ENCODE data around the gene ATP1B1. TPM values are rescaled to one million over a fixed set of nuclear protein-coding genes. Genes with fewer than 3 reads are reported as not detected.

ATP1B1 gene
- total RNA-seq, 4 donors from 2014 or later = 94.8 to 137 (median 103) TPM

DNA sequence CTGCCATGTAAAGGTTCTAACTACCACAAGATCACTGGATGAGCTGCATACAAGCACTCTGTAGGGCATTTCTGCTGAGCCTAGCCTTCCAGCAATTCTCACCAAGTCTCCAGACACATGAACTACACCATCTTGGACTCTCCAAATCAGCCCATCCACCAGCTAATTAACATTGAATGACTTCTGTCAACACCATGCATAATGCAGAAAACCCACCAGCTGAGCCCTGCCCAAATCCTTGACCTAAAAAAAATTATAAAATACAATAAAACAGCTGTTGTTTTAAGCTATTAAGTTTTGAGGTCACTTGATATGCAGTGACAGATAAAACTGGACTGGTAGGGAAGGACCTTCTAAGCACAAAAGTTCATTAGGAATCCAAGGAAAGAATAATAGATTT lies 44.3 kb upstream of the ATP1B1 start:
- H3K9me3 ChIP-seq = peaks cover 0 to 6% (median 0%) of the 10 kb centered on the region in 3 donors
- H3K4me3 ChIP-seq = no peak overlapping the region
- H3K27me3 ChIP-seq = no peaks in the 10 kb centered on the region
- ATAC-seq = no peak
- no peaks in the 10 kb centered on the region for H3K4me1 ChIP-seq
- H3K36me3 ChIP-seq = no peaks in the 10 kb centered on the region
- TF ChIP-seq, protein P1, sequence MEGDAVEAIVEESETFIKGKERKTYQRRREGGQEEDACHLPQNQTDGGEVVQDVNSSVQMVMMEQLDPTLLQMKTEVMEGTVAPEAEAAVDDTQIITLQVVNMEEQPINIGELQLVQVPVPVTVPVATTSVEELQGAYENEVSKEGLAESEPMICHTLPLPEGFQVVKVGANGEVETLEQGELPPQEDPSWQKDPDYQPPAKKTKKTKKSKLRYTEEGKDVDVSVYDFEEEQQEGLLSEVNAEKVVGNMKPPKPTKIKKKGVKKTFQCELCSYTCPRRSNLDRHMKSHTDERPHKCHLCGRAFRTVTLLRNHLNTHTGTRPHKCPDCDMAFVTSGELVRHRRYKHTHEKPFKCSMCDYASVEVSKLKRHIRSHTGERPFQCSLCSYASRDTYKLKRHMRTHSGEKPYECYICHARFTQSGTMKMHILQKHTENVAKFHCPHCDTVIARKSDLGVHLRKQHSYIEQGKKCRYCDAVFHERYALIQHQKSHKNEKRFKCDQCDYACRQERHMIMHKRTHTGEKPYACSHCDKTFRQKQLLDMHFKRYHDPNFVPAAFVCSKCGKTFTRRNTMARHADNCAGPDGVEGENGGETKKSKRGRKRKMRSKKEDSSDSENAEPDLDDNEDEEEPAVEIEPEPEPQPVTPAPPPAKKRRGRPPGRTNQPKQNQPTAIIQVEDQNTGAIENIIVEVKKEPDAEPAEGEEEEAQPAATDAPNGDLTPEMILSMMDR (IDR thresholded peaks at IDR 0.05) = no peak
- TF ChIP-seq POLR2A (IDR thresholded peaks at IDR 0.05) (no peak), POLR2AphosphoS5 (IDR thresholded peaks at IDR 0.05) (no peak), EP300 (IDR thresholded peaks at IDR 0.05) (no peak)
- H3K27ac ChIP-seq = no peak overlapping the region

DNA sequence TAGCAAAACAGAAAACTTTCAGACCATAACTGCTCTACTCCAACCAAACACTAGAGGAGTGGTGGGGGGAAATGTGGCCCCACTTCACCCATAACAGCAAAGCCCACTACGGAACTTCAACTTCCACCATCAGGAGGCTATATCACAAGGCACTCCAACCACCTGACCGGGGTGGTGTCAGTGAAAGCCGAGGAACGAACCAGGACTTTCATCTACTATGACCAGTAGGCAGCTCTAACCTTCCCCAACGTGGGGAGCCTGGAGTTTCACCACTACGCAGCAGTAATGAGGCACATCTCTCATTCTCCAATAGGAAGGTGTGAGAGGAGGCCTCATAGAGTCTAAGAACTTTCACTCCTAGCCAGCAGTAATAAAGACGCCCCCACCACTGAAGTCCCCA lies 42.4 kb upstream of the ATP1B1 start:
- Histone ChIP-seq H3K27me3 (no peaks in the 10 kb centered on the region), H3K4me3 (no peak overlapping the region), H3K4me1 (no peaks in the 10 kb centered on the region), H3K36me3 (no peaks in the 10 kb centered on the region), H3K27ac (no peak overlapping the region), H3K9me3 (peaks cover 0 to 10% (median 0%) of the 10 kb centered on the region in 3 donors)
- no peak for ATAC-seq
- TF ChIP-seq EP300 (IDR thresholded peaks at IDR 0.05) = no peak
- no peak for TF ChIP-seq POLR2A (IDR thresholded peaks at IDR 0.05)
- no peak for TF ChIP-seq POLR2AphosphoS5 (IDR thresholded peaks at IDR 0.05)
- TF ChIP-seq, protein P1 (IDR thresholded peaks at IDR 0.05) = no peak
- WGBS, 2 donors (ENCODE audit: low coverage in 1 of 2) = 100% methylated on average over 1 of the region's 7 CpGs; no CpG with 5 or more reads in 1 of the 2 donors

DNA sequence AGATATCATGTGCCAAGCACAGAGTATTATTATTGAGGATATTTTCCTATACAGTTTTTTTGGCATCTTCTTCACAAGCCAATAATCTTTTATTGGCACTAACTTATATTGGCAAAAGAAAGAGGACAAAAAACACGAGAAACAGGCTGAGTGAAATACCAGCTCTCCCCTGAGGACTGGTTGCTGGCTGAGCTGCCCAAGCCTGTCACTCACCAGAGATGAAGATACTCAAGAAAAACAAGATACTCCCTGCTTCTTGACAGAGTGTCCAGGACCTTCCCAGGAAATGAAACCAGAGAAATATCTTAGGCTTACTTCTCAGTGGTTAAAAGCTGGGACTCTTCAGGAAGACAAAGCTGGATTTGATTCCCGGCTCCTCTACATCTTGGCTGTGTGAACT lies 35.9 kb upstream of the ATP1B1 start:
- WGBS, 2 donors (ENCODE audit: low coverage in 1 of 2) = 43 to 55% methylated on average over 1 to 2 of the region's 2 CpGs
- TF ChIP-seq, protein P1 (IDR thresholded peaks at IDR 0.05) = no peak
- TF ChIP-seq EP300 (IDR thresholded peaks at IDR 0.05) (no peak), POLR2A (IDR thresholded peaks at IDR 0.05) (no peak), POLR2AphosphoS5 (IDR thresholded peaks at IDR 0.05) (no peak)
- no peaks in the 10 kb centered on the region for H3K27me3 ChIP-seq
- no peaks in the 10 kb centered on the region for H3K36me3 ChIP-seq
- no peak overlapping the region for H3K27ac ChIP-seq
- no peak overlapping the region for H3K4me3 ChIP-seq
- no peak for ATAC-seq
- H3K4me1 ChIP-seq = no peaks in the 10 kb centered on the region
- peaks cover 0 to 10% (median 0%) of the 10 kb centered on the region in 3 donors for H3K9me3 ChIP-seq

DNA sequence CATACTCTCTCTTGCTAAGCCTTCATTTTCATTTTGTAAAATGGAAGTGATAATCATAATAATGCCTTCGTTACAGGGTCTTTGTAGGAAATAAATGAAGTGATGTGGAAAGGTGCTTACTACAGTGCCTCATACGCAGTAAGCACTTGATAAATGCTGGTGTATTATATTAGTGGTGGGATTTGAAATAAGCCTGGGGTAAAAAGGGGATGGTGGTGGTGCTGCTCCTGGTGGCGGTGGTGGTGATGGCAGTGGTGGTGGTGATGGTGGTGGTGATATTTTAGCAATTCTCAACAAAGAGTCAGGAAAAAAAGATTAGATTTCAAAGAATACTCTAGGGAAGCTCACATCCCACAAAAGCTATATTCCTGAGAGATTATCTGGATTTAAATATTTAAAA lies 35.5 kb upstream of the ATP1B1 start:
- TF ChIP-seq POLR2A (IDR thresholded peaks at IDR 0.05) (no peak), POLR2AphosphoS5 (IDR thresholded peaks at IDR 0.05) (no peak), EP300 (IDR thresholded peaks at IDR 0.05) (no peak)
- TF ChIP-seq, protein P1 (IDR thresholded peaks at IDR 0.05) = no peak
- Histone ChIP-seq H3K36me3 (no peaks in the 10 kb centered on the region), H3K9me3 (peaks cover 0 to 10% (median 0%) of the 10 kb centered on the region in 3 donors), H3K4me3 (no peak overlapping the region), H3K27ac (no peak overlapping the region), H3K27me3 (no peaks in the 10 kb centered on the region), H3K4me1 (no peaks in the 10 kb centered on the region)
- ATAC-seq = no peak
- 74 to 100% methylated on average over 2 to 3 of the region's 3 CpGs for WGBS, 2 donors (ENCODE audit: low coverage in 1 of 2)

DNA sequence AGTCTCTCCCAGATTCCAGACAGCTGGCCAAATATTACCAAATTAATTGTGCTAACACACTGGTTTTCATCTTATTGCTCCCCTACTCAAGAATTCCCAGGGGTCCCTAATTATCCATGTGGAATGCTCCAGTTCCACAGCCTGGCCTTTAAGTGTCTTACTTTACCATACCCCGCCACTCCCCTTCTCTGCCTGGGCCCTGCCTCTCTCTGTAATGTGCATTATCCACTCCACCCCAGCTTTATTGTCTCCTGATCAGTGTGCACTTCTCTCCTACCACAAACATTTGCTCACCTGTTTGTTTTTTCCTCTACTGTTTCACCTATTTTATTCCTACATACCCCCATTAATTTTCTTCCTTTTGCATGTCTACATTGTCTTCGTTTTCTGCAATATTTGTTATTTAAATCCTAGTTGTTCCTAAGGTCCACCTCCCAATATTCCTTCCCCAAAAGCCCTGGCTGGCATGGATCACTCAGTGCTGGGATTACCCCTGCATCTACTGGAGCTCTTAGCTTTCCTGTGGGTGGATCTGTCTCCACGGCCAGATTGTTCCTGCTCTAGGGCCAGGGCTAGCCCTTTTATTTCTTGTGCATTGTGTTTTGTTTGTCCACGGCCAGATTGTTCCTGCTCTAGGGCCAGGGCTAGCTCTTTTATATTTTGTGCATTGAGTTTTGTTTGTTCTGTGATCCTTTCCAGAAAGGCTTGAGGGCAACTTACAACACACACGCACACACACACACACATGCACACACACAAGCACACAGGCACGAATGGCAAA lies 33.4 kb upstream of the ATP1B1 start:
- Histone ChIP-seq H3K27ac (no peak overlapping the region), H3K4me3 (no peak overlapping the region), H3K4me1 (no peaks in the 10 kb centered on the region), H3K9me3 (no peaks in the 10 kb centered on the region), H3K36me3 (no peaks in the 10 kb centered on the region), H3K27me3 (no peaks in the 10 kb centered on the region)
- TF ChIP-seq POLR2A (IDR thresholded peaks at IDR 0.05) = no peak
- TF ChIP-seq, protein P1 (IDR thresholded peaks at IDR 0.05) = no peak
- no peak for TF ChIP-seq POLR2AphosphoS5 (IDR thresholded peaks at IDR 0.05)
- TF ChIP-seq EP300 (IDR thresholded peaks at IDR 0.05) = no peak
- no peak for ATAC-seq
- WGBS, 2 donors (ENCODE audit: low coverage in 1 of 2) = 79 to 96% methylated on average over 4 to 6 of the region's 6 CpGs

Measured in gastroesophageal sphincter (tissue), 4 donors.